ENCODE measurements around the gene PIGP.
A peak's percentile ranks its signal among the peaks of the same experiment; 100 is the strongest.
"Not testable (repeated sequence)": the region's sequence is repeated elsewhere in the genome, so short reads cannot be mapped to it uniquely, and the experiment has no call there.

The PIGP gene

GRCh38 chr21:37076087-37076850 lies 3.4 kb upstream of the PIGP start:
- no peak for DNase-seq (ENCODE audit: low read depth)

DNA sequence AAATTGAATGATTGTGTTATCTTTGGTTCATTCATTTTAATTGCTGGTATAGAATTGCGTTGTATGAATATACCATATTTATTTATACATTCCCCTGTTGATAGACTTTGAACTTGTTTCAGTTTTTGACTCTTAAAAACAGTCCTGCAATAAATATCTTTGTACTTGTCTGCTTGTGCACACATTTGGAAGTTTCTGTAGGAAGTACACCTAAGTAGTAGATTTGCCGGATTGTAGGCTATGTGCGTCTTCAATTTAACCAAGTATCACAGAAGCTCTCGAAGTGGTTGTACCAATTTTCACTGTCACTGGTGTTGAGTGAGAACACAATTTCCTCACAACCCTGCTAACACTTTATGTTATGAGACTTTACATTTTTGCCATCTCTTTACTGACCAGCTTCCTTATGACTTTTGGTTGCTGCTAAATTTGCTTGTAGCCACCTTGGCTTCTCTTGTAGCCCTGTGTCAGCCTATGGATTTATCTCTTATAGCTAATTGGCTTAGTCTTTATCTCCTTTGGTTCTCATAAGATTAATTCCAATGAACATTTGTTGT lies 2.4 kb upstream of the PIGP start:
- no peak for DNase-seq (ENCODE audit: low read depth)

DNA sequence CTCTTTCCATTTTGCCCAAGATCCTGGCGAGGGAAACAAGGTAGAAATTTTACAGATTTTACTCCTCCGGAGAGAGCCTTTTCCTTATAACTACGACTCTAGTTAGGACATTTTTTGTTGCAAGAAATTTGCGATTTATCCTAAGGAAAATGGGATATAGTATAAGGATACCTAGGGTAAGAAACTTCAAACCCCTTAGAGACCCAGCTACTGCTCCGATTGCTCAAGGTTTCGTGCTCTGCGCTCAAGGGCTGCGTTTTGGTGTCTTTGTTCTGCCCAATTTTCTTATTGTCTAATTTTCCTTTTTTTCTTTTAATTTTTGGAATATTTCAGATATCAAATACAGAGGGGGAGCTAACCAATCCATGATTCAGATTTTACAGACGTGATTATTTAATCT lies 1.7 kb upstream of the PIGP start:
- no peak for DNase-seq (ENCODE audit: low read depth)

DNA sequence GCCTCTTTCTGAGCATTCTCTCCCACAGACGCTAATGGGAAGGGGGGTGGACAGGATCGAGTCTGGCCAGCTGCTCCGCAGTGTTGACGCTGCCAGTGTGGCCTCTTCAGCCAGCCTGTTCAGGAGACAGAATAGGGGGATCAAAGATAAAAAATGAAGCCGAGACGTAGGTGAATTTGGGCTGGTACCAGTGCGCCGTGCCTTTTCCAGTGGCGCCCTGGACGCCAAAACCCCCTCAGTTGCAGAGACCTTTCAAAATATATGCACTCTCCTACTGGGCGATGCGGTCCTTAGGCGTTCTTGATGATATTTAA lies 1.3 kb upstream of the PIGP start:
- DNase-seq (ENCODE audit: low read depth) = no peak

DNA sequence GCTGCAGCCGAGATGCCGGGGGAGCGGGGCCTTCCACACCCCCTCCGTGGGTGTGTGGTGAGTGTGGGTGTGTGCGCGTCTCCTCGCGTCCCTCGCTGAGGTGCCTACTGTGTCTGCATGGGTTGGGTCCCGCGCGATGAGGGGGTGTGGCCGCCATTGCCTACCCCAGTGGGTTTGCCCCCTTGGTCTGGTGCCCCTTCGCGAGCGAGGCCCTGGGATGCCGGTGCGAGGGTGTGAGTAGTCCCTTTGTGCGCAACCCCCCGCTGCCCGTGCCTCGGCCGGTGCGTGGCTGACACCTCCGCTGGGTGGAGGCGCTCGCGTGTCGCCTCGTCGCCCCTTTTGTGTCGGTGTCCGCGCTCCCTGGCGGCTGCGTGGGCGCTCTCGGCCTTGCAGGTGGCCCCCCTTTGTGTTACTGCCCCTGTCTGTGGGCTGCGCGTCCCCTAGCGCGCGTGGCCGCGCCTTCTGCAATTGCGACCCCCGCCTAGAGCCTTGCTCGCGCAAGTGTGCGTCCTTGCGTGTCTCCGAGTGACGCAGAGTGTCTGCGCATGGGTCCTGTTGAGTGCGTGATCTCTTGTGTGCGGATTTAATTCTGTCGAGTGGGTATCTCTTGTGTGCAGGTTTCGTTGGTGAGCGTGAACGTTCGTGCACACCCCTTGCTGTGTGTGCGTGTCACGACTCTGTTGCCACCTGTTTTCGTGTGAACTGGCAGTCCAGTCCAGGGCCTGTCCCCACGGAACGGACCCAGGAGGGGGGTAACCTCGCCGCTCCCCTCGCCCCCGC lies 736 bp upstream of the PIGP start:
- peak; percentile 47 for DNase-seq (ENCODE audit: low read depth)

- DNase-seq (ENCODE audit: low read depth) = peak; percentile 62
Measured at GRCh38 chr21:37072274-37072987, 440 bp downstream of the PIGP start.

GRCh38 chr21:37071561-37072273 lies 1.2 kb downstream of the PIGP start:
- no peak for DNase-seq (ENCODE audit: low read depth)

DNA sequence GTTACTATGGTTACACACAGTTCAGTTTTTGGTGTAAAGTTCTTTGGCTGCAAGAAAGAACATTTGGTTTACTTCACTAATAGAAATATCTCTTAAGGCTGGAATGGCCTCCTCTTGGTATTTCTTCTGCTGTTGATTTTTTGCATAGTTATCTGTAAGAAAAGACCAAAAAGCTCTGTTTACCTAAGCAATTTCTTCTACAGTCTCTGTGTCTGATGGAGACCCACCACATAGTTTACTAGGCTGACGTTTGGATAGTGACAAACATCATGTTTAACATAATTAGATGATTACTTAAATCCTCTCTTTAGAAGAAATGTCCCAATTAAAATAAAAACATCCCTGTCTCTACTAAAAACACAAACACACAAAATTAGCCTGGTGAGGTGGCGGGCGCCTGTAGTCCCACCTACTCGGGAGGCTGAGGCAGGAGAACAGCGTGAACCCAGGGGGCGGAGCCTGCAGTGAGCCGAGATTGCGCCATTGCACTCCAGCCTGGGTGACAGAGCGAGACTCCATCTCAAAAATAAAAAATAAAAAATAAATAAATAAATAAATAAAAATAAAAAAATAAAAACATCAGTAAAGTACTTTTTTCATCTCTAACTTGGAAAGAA lies 7.2 kb downstream of the PIGP start:
- no peak for DNase-seq (ENCODE audit: low read depth)

GRCh38 chr21:37064841-37065240 lies 8.0 kb downstream of the PIGP start:
- DNase-seq (ENCODE audit: low read depth) = no peak

DNA sequence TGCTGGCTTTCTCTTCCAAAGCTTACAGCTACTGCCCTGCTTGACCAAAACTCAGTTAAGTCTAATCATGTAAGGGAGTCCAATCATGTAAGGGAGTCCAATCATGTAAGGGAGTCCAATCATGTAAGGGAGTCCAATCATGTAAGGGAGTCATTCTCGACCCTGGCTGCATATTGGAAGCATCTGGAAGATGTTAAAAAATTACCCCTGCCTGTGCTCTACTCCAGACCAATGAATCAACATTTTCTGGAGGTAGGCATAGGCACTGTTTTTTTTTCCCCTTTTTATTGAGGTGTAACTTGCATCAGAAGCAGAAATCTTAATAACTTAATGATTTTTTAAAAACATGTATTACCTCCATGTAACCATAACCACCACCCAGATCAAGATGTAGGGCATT lies 9.4 kb downstream of the PIGP start:
- no peak for DNase-seq (ENCODE audit: low read depth)

DNA sequence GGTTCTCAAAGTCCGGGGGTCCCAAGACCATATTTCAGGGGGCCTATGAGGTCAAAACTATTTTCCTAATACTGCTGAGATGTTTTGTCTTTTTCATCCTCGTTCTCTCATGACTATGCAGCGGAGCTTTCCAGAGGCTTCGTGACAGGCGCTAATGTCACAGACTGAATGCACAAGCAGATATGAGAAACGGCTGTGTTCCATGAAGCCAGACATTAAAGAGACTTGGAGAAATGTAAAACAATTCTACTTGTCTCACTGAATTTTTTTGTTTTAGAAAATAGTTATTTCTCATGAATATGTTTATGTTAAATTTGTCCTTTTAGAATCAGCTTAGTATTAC lies 10.3 kb downstream of the PIGP start:
- DNase-seq (ENCODE audit: low read depth) = no peak

DNA sequence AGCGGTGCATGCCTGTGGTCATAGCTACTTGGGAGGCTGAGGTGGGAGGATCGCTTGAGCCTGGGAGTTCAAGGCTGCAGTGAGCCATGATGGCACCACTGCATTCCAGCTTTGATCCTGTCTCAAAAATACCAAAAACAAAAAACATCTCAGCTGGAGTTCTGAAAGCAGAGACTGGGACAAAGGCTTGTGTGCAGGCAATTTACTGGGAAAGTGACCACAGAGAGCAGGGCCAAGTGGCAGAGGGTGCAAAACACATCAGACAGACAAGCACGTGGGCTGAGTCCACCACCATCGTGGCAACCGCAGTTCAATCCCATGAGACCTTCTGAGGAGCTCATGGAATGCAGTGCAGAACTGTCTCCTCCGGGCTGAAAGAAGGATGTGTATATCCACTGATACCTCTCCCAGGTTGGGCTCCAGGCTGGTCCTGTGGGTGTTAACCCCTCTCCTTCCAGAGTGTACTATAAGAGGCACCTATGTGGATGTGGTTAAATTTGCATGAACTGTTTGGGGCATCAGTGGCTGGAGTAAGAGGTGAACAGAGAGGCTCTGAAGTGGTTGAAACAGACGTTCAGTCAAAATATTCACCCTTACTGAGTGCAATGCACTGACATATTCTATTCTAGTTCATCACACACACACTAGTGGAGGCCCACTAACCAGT lies 10.8 kb downstream of the PIGP start:
- no peak for DNase-seq (ENCODE audit: low read depth)

GRCh38 chr21:37060296-37060695 lies 12.6 kb downstream of the PIGP start:
- DNase-seq (ENCODE audit: low read depth) = peak; percentile 11

GRCh38 chr21:37059181-37059580 lies 13.7 kb downstream of the PIGP start:
- no peak for DNase-seq (ENCODE audit: low read depth)

- DNase-seq (ENCODE audit: low read depth) = no peak
Measured at GRCh38 chr21:37058261-37058660, 14.6 kb downstream of the PIGP start.

DNA sequence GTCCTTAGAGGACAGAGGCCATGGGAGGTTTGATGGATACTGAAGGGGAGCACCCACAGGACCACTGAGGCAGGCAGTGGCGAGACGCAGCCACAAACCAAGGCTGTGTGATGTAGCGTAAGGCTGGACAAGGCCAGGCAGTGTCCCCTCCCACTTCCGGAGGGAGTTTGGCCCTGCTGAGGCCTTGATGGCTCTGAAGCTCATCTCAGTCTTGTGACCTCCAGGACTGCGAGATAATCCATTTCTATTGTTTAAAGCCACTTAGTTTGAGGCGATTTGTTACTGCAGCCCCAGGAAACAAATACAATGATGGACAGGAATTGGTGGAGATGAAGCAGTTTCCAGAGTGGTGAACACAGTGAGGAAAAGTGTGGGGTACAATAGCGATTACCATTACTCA lies 15.3 kb downstream of the PIGP start:
- DNase-seq (ENCODE audit: low read depth) = no peak

- no peak for DNase-seq (ENCODE audit: low read depth)
Measured at GRCh38 chr21:37055271-37055855, 17.5 kb downstream of the PIGP start.

DNA sequence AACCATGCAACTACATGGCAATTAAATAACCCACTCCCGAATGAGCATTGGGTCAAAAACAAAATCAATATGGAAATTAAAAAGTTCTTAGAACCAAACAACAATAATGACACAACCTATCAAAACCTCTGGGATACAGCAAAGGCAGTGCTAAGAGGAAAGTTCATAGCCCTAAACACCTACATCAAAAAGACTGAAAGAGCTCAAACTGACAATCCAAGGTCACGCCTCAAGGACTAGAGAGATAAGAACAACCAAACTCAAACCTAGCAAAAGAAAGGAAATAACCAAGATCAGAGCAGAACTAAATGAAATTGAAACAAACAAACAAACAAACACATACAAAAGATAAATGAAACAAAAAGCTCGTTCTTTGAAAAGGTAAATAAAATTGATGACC lies 23.1 kb downstream of the PIGP start:
- DNase-seq (ENCODE audit: low read depth) = not testable (repeated sequence)

- no peak for DNase-seq (ENCODE audit: low read depth)
Measured at GRCh38 chr21:37047079-37047478, 25.8 kb downstream of the PIGP start.

DNA sequence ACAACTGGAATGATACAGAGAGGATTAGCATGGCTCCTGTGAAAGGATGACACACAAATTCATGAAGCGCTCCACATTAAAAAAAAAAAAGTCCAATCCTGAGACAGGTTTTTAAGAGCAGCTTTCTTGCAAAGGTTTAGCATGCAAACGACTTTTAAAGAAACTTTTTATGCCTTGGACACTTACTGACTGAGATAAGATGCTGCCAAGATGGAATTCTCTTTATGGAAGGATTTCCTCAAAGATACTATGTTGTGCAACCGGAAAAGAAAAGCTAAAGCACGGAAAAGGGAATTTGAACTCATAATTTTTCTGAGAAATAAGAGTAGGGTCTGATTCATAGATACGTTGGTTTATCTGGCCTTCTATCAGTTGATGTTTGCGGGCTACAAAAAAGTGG lies 27.3 kb downstream of the PIGP start:
- DNase-seq (ENCODE audit: low read depth) = no peak

GRCh38 chr21:37045149-37045548 lies 27.7 kb downstream of the PIGP start:
- no peak for DNase-seq (ENCODE audit: low read depth)
